Upper lobe of right lung (tissue), 1 donor: Measurements from ENCODE around the gene FRMD4A. TPM values are rescaled to one million over a fixed set of nuclear protein-coding genes. Genes with fewer than 3 reads are reported as not detected.

Source experiments
- ATAC-seq: fragments of 200-7000 bp; cut with Tn5 transposase; one replicate; pipeline ENCODE4 v1.9.1; 2020; ENCODE audit warnings: mild to moderate bottlenecking, moderate library complexity
- DNase-seq: peaks from one replicate; pipeline ENCODE4 v3.0.0-alpha.2; 2020
- H3K27ac ChIP-seq: fragments of 200-600 bp; one replicate; pipeline ENCODE4 v1.8.0; 2022
- H3K27me3 ChIP-seq: fragments of 200-600 bp; one replicate; pipeline ENCODE4 v1.8.0; 2022; ENCODE audit warnings: mild to moderate bottlenecking
- H3K36me3 ChIP-seq: fragments of 200-600 bp; one replicate; pipeline ENCODE4 v1.8.0; 2022
- H3K4me1 ChIP-seq: fragments of 200-600 bp; one replicate; pipeline ENCODE4 v1.8.0; 2022
- H3K4me3 ChIP-seq: fragments of 200-600 bp; one replicate; pipeline ENCODE4 v1.8.0; 2022; ENCODE audit warnings: mild to moderate bottlenecking
- H3K9me3 ChIP-seq: fragments of 200-600 bp; one replicate; pipeline ENCODE4 v1.8.0; 2022
- CTCF ChIP-seq: fragments of 200-600 bp; IDR thresholded peaks from one replicate; pipeline ENCODE4 v1.8.0; 2022; ENCODE audit warnings: antibody characterized with exemption
- intact Hi-C: fragments of 100-400 bp; cut with DNase I; formaldehyde crosslinking; loops from one replicate; pipeline ENCODE4 v1.11.0; 2022
- total RNA-seq: library from RNA; stranded (reverse); fragmentation: NEBNext Ultra II Directional; extraction: Animal tissue kit (Norgen Biotek cat#: 25700); gene quantifications from one replicate; pipeline ENCODE4 v1.2.1, GENCODE V29; 2021
- donor health status: DM: no; HTN: yes; CAD: no; lungs with severe emphysema.

FRMD4A gene
- total RNA-seq, 1 donor from 2014 or later: 38.3 TPM

- Histone ChIP-seq H3K9me3 (no peaks in the 10 kb centered on the region), H3K27me3 (no peaks in the 10 kb centered on the region), H3K4me3 (no peak overlapping the region), H3K4me1 (no peaks in the 10 kb centered on the region), H3K36me3 (no peaks in the 10 kb centered on the region), H3K27ac (no peak overlapping the region)
- TF ChIP-seq CTCF: no peak
- DNase-seq (no peak), ATAC-seq (no peak)
- intact Hi-C loops: no loop called here
Measured at GRCh38 chr10:13731799-13732198, 598.9 kb downstream of the FRMD4A start.

- Histone ChIP-seq H3K36me3 (no peaks in the 10 kb centered on the region), H3K4me3 (no peak overlapping the region), H3K4me1 (no peaks in the 10 kb centered on the region), H3K9me3 (no peaks in the 10 kb centered on the region), H3K27me3 (no peaks in the 10 kb centered on the region), H3K27ac (no peak overlapping the region)
- intact Hi-C loops: no loop called here
- ATAC-seq (no peak), DNase-seq (no peak)
- no peak for TF ChIP-seq CTCF
Measured at GRCh38 chr10:13730956-13731355, 599.8 kb downstream of the FRMD4A start.

GRCh38 chr10:13730306-13730652, 600.4 kb downstream of the FRMD4A start:
- H3K9me3 ChIP-seq: no peaks in the 10 kb centered on the region
- no peak for DNase-seq
- H3K36me3 ChIP-seq: no peaks in the 10 kb centered on the region
- intact Hi-C loops: no loop called here
- H3K27me3 ChIP-seq: no peaks in the 10 kb centered on the region
- H3K4me1 ChIP-seq: no peaks in the 10 kb centered on the region
- H3K27ac ChIP-seq: peak overlapping the region; percentile 45
- no peak for TF ChIP-seq CTCF
- ATAC-seq: no peak
- no peak overlapping the region for H3K4me3 ChIP-seq

GRCh38 chr10:13729586-13730305, 601.0 kb downstream of the FRMD4A start:
- ATAC-seq: no peak
- H3K9me3 ChIP-seq: no peaks in the 10 kb centered on the region
- peak overlapping the region; percentile 45 for H3K27ac ChIP-seq
- no peaks in the 10 kb centered on the region for H3K27me3 ChIP-seq
- H3K36me3 ChIP-seq: no peaks in the 10 kb centered on the region
- no peak overlapping the region for H3K4me3 ChIP-seq
- intact Hi-C loops: no loop called here
- no peak for DNase-seq
- no peak for TF ChIP-seq CTCF
- H3K4me1 ChIP-seq: no peaks in the 10 kb centered on the region

GRCh38 chr10:13728898-13729535, 601.7 kb downstream of the FRMD4A start:
- no peaks in the 10 kb centered on the region for H3K27me3 ChIP-seq
- H3K9me3 ChIP-seq: no peaks in the 10 kb centered on the region
- DNase-seq (peak; percentile 67), ATAC-seq (peak; percentile 91)
- intact Hi-C loops: no loop called here
- no peak for TF ChIP-seq CTCF
- no peaks in the 10 kb centered on the region for H3K36me3 ChIP-seq
- H3K4me1 ChIP-seq: no peaks in the 10 kb centered on the region
- peak overlapping the region; percentile 45 for H3K27ac ChIP-seq
- H3K4me3 ChIP-seq: no peak overlapping the region
